CD4-positive, alpha-beta T cell treated with Interleukin-6 at 100 ng/mL for 8 hours (primary cell): Measurements from ENCODE around the gene C7orf25.
"Not testable (repeated sequence)": the region's sequence is repeated elsewhere in the genome, so short reads cannot be mapped to it uniquely, and the experiment has no call there.

Experiments
- DNase-seq: peaks from one replicate; pipeline ENCODE4 v3.0.0-alpha.2; 2020; ENCODE audit warnings: mixed read lengths, low spot score

Gene C7orf25

DNA sequence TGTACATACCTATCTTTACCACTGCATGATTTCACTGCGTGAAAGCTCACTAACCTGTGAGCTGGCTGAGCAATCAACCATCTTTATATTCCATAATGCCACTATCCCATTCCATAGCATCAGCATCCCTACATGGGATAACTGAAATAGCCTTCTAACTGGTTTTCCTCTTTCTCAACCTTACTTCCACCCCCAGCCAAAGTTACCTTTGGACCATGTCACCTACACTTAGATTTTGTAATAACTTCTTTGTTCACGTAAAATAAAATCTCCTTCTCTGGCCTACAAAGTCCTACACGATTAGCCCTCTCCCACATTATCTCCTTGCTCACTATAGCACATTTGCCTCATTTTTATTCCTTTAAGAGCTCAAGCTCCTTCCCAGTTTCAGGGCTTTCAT, 17.6 kb upstream of the C7orf25 start:
- no peak for DNase-seq

DNA sequence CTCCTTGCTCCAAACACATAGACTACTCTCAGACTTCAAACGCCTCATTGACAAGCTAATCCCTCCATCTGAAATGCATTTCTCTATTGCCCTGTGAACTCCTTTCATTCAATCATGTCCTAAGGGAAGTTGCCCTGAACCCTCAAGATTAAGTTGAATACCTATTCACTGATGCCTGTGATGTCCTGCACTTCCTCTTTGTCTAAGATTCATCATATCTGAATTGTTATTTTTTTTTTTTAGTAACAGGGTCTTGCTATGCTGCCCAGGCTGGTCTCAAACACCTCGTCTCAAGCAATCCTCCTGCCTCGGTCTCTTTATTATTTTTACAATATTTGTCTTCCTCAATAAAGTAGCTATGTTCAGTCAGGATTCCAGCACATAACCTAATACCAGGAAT, 16.9 kb upstream of the C7orf25 start:
- DNase-seq, result no peak

DNA sequence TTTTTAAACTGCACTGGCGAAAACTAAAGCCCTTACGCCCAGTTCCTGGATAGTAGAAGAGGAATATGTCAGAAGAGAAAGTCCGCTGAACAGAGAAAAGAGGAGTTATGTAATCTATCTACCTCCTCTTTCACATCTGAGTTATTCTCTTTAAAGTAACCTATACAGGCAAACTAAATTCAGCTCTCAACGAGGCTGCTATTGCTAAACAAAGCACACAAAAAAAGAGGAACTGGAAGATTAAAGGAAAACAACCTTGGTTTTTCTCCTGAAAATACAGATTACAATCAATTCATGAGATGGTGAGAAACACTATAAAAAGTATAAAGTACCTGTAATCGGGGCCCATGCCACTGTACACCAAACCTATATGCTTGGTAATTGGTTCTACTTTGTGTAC, 14.3 kb upstream of the C7orf25 start:
- DNase-seq, result no peak

DNA sequence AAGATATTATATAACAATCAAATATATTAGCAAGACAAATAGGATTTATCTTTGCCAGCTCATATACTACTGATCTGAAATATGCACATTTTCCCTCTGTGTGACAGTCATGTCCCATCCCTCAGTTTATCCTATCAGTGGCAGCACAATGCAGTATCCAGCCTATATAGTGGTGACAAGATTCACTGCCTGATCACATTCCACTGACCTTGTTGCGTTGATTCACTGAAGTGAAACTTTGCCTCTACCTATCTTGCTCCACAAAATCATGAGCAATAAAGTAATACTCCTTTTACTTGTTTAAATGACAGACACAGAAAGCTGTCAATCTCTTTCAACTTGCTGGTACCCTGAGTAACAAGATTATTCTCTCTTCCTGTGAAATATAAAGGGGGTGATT, 13.8 kb upstream of the C7orf25 start:
- no peak for DNase-seq

DNA sequence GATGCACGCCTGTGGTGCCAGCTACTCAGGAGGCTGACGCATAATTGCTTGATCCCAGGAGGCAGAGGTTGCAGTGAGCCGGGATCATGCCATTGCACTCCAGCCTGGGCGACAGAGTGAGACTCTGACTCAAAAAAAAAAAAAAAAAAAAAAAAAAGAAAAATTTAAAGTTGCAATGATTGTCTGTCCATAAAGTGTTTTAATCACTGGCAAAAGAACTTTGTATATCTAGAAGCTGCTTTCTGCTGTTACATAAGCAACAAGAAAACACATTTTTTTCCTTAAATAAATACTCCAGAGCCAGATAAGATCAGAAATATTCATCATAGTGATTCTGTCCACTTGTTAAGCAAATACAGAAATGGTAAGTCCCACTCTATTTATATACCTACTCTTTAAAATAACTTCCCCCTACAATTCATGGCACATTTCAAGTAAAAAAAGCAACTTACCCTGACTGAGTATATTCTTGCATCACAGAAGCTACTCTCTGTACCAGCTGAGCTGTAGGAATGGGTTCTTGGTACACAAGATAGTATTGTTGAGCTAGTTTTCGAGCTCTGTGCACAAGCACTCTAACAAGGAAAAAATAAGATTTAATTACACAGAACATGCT, 12.5 kb upstream of the C7orf25 start:
- DNase-seq, result no peak

DNA sequence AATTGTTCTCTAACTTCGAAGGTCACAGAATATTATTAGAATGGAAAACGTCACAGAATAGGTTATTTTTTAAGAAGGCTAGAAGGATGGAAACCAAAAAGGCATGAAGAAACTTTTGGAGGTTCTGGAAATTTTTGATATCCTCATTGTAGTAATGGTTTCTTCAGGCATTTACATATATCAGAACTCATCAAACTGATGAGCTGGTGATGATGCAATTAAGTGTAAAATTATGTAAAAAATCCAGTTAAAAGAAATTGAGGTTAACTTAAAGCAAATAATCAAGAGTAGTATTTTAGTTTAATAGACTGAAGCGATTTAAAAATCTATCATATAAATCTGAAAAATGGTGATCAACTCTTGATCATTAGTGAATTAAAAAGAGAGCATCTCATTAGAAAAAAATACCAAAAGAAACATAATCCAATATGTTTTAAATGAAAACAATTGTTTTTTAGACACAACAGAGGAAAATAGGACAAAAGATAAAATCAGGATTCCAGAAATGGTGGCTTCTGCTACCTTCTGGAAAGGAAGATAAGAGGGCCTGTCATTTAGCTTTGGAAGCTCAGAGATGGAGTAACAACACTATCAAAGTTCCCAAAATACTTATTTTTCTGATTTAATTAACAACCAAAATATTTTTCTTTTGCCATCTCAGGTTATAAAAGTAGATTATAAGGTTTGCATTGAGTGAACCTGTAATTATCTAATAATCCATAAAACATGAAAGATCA, 10.3 kb upstream of the C7orf25 start:
- no peak for DNase-seq

DNA sequence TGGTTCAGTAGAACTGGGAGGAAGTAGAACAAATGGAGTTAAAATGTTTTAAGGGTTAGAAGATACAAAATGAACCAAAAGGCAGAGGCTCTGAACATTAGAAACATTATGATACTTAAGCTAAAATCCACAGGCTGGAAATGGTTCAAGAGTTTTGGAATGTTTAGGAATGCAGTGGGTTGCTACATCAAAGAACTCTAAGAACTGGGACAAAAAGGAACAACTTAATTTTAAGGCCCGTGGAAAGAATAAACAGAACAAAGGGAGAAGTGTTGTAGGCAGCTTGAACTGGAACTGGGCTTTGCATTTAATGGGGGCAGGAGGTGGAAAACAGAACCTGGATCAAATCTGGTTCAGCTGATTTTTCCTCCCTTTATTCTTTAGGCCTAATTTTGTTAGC, 3.5 kb upstream of the C7orf25 start:
- DNase-seq, result no peak

DNA sequence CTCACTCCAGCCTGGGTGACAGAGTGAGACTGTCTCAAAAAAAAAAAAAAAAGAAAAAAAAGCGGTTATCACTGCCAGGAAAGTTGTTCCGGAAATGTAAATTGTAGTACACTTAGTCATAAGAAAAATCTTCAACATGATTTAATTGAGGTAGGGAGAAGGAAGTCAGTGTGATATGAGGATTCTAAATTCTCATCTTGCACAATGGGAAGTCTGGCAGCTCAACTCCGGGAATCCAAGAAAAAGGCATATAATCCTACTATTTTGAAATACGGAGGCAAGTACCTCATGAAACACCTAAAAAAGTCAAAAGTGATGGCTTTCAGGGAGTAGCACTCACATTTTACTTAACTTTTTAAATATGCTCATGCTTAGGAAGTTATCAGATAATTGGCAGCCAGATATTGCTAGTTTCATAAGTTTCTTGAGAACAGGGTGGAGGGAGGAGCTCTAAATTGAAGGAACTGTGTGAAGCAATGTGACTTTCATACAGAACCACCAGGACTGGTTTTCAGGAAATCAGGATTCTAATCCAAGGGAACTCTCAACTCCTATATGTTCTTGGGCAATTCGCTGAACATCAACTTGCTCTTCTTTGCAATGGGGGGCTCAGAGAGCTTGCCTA, 2.7 kb upstream of the C7orf25 start:
- no peak for DNase-seq

DNA sequence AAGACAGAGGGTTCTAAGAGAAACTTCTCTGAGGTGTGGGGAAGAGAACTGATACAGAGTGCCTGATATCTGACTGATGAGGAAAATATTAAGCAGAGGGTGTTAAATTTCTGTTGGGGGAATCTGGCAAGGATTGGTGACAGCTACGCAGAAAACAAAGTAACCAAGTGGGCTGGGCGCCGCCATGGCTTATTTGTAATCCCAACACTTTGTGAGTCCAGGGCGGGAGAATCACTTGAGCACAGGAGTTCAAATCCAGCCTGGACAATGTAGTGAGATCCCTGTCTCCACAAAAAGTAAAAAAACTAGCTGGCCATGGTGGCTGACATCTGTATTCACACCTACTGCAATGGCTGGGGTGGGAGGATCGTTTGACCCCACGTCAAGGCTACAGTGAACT, 2.1 kb upstream of the C7orf25 start:
- no peak for DNase-seq

DNA sequence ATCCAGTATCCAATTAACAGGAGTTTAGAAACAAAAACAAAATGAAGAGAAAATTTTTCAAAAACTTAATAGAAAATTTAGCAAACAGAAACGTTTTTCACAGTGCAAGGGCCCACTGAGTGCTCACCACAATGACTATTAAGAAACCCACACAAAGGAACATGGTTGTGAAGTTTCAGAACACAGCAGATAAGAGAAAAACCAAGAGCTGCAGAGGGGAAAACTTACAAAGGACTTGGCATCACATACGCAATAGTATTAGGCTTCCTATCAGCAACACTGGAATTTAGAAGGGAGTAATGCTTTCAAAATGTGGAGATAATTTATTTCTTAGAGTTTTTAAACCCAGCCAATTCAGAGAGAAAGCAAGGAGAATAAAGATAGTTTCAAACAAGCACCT, 1.7 kb upstream of the C7orf25 start:
- no peak for DNase-seq

DNA sequence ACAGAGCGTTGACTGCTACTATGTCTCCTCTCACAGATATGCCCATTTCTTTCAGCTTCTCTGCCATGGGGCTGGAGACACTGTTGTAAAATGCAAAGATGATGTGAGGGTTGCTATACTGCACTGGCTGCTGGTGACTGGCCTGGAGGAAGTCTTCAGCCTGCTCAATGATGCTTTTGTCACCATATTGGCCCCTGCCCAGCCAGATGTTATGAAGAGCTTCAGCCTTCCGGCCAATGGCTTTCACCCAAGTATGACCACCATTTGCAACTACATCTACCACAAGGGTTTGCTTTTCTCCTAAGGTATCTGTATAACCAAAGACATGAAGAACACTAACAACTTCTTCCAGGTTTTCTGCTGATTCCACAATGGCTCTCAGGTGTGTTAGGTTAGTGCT, 1.6 kb downstream of the C7orf25 start:
- DNase-seq, result no peak

DNA sequence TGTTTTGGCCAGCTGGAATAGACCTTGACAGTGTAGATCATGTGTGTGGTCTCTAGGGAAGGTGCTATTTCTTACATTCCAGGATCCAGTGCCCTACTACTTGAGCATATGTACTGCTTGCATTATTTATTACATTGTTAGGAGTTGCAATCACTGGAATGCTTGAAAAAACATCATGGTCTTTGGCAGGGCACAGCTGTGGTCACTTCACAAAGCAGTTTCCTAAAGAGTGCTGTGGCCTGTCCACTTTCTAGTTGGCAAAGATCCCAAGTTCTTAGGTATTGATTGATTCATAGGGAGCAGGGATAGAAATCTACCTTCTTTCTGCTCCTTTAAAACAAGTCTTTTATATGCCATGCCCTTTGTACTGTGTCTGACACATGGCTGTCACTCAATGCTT, 4.6 kb downstream of the C7orf25 start:
- no peak for DNase-seq

DNA sequence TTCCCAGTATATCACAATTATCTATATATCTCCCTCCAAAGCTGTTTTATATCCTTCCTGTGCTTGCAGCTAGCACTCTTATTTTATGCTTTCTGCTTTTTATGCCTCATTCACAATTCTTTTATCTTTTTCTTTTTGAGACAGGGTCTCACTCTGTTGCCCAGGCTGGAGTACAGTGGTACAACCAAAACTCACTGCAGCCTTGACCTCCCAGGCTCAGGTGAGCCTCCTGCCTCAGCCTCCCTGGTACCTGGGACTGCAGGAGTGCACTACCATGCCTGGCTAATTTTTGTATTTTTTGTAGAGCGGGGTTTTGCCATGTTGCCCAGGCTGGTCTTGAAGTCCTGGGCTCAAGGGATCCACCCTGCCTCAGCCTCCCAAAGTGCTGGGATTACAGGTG, 5.7 kb downstream of the C7orf25 start:
- no peak for DNase-seq

DNA sequence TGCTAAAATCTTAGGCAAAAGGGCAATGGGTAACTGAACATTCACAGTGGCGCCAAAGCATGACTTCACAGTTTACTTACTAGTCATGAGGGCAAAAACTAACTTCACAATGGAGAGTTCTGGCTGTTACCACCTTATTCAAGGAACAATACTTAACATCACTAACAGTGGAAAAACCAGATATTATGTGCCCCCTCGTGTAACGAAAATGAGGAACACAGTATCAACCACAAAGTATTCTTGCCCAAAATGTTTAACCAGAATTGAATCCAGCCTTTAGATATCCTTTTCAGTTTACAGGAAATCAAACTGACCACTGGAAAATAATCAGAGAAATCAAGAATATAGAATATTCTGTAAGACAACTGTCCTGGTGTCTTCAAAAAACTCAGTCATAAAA, 9.5 kb downstream of the C7orf25 start:
- DNase-seq, result no peak

DNA sequence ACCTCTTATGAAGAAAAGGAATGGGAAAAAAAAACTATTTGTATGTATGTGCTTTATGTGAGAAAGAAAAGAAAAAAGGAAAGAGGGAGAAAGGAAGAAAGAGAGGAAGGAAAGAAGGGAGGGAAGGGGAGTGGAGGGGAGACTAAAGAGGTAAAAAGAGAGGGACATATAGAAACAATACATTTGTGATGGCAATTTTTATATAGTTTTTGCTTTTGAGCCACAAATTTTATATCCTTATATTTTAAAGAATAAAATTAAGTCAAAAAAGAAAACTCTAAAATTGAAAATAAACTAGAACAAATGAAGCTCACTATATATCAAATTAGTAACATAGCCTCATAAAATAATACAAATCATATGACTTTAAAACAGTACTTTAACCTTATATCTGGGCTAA, 11.0 kb downstream of the C7orf25 start:
- DNase-seq, result no peak

DNA sequence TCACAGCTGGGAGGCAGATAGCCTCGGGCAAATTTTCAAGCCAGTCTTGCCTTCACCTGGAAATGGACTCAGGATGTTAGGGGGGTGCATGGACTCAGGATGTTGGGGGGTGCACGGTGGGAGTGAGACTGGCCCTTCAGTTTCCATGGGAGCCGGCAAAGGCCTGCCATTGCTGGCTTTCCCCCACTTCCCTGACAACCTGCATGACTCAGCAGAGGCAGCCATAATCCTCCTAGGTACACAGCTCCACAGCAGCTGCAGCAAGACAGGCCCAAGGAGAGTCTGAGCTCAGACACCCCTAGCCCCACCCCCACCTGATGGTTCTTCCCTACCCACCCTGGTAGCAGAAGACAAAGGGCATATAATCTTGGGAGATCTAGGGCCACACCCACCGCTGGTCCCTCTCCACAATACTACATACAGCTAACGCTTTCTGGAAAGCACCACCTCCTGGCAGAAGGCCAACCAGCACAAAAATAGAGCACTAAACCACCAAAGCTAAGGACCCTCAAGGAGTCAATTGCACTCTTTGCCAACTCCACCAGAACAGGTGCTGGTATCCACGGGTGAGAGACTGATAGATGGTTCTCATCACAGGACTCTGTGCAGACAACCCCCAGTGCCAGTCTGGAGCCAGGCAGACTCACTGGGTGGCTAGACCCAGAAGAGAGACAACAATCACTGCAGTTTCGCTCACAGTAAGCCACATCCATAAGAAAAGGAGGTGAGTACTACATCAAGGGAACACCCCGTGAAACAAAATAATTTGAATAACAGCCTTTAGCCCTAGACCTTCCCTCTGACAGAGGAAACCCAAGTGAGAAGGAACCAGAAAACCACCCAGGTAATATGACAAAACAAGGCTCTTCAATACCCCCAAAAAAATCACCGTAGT, 18.3 kb downstream of the C7orf25 start:
- no peak for DNase-seq

DNA sequence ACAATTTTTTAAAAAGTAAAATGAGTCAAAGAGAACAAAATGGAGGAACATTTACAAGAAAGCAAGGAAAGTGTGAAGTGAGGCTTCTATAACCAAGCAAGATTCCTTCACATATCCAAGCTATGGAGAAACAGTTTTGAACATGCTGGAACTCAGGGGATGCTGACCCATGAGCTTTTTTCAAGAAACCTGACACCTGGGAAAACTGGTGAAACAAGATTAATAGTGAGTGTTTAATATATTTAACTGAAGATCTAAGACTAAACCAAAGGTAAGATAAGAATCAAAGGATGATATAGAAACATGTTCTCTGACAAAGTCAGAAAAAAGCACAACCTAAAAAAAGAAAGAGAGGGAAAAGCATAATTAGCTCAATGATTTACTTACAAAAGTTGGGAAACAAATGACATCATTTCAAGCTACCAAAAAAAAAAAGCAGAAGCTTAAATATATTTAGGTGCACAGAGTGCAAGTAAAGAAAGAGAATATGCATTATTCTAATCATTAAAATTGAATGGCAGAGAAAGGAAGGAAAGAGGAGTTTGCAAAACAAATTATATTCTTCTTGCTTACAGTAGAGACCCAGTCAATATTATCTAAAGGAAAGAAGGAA, 24.9 kb downstream of the C7orf25 start:
- DNase-seq, result no peak

DNA sequence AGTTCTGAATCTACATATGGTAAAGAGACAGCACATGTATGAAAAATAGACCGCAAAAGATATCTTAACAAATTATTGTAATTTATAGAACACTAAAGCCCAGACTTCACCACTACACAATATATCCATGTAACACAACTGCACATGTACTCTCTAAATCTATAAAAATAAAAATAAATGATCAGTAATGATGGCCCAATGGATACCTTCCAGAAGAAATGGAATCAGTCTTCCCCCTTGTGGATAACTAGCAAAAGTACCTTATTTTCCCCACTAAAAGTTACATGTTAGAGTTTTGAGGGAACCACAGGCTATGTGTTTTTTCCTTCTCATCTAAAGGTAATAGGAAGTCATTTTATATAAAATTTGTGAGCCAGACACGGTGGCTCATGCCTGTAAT, 25.7 kb downstream of the C7orf25 start:
- DNase-seq, result no peak

DNA sequence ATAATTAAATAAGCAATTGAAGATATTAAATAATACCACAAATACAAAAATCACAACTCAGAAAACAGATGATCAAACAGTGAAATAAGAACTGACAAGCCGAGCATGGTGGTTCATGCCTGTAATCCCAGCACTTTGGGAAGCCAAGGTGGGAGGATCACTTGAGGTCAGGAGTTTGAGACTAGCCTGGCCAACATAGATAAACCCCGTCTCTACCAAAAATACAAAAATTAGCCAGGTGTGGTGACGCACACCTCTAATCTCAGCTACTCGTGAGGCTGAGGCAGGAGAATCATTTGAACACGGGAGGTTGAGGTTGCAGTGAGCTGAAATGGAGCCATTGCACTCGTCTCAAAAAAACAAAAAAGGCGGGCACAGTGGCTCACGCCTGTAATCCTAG, 26.7 kb downstream of the C7orf25 start:
- DNase-seq, result not testable (repeated sequence)

DNA sequence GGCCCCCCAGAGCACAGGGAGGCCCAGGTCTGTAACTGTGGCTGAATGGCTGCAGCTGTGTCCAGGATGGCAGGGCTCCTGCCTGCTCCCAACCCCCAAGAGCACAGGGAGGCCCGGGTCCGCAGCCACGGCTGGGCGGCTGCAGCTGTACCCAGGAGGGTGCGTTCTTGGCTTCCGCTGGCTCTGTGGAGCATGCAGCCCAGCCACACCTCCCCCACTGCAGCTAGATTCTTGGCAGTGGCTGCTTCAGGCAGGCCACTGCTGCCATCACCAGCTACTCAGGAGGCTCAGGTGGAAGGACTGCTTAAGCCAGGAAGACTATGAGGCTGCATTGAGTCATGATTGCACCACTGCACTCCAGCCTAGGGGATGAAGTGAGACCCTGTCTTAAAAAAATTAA, 27.9 kb downstream of the C7orf25 start:
- no peak for DNase-seq

DNA sequence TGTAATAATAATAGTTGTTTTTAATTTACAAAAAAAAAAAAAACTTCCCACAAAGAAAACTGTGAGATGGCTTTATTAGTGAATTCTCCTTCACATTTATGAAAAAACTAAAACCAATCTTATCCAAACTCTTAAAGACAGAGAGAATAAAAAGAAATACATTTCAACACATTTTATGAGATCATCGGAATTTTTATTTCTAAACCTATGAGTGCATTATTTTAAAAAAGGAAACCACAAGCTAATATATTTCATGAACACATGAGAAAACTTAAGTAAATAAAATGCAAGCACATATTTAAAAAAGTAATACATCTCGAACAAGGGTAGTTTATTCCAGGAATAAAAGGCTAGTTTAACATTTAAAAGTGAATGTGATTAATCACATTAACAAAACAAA, 31.5 kb downstream of the C7orf25 start:
- DNase-seq, result no peak

DNA sequence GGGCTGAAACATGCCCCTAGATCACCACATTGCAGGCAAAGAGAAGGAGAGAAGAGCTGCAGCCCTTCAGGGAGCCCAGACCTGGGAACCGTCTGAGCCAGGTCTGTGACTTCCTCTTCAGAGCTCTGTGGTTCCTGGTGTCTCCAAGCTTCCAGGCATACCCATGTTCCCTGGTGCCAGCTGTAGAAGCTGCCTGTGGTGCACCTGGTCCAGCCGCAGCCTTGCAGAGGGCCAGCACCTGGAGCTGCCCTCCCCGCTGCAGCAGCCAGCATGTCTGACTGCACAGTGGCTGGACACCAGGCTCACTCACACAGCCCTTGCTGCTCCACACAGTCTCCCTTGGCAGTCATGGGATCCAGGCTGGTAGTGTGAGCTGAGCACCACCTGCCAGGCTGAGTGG, 33.6 kb downstream of the C7orf25 start:
- DNase-seq, result no peak
